Osteocyte (in vitro differentiated cells): ENCODE measurements around the gene MTRF1L. TPM values are rescaled to one million over a fixed set of nuclear protein-coding genes. Genes with fewer than 3 reads are reported as not detected.
A peak's percentile ranks its signal among the peaks of the same experiment; 100 is the strongest.

ENCODE experiments used
- DNase-seq: peaks from one replicate; pipeline ENCODE4 v3.0.0; 2021; ENCODE audit warnings: mixed read lengths; ENCODE audit not compliant: unreplicated experiment; ENCODE audit errors: extremely low spot score
- H3K27ac Mint-ChIP-seq: one replicate; pipeline ENCODE4 v1.8.0; 2021; ENCODE audit warnings: mild to moderate bottlenecking, mixed read lengths; ENCODE audit not compliant: unreplicated experiment
- H3K27me3 Mint-ChIP-seq: one replicate; pipeline ENCODE4 v1.8.0; 2021; ENCODE audit warnings: mixed read lengths; ENCODE audit not compliant: unreplicated experiment
- H3K36me3 Mint-ChIP-seq: one replicate; pipeline ENCODE4 v1.8.0; 2021; ENCODE audit warnings: mixed read lengths; ENCODE audit not compliant: unreplicated experiment
- H3K4me1 Mint-ChIP-seq: one replicate; pipeline ENCODE4 v1.8.0; 2021; ENCODE audit warnings: mixed read lengths; ENCODE audit not compliant: unreplicated experiment
- H3K4me3 Mint-ChIP-seq: one replicate; pipeline ENCODE4 v1.8.0; 2021; ENCODE audit warnings: mild to moderate bottlenecking, moderate library complexity, mixed read lengths; ENCODE audit not compliant: unreplicated experiment
- H3K9me3 Mint-ChIP-seq: one replicate; pipeline ENCODE4 v1.8.0; 2021; ENCODE audit warnings: mixed read lengths; ENCODE audit not compliant: unreplicated experiment
- total RNA-seq: library from RNA; stranded (reverse); gene quantifications from 2 replicates; pipeline ENCODE4 v1.2.1, GENCODE V29; 2021
- TF ChIP-seq, protein P1 (sequence below): fragments of 200-600 bp; sonication (generic); IDR thresholded peaks from 2 replicates; pipeline ENCODE4 v1.5.0; 2021; ENCODE audit warnings: antibody characterized with exemption, mild to moderate bottlenecking, moderate library complexity

Gene MTRF1L
- total RNA-seq, 1 donor from 2014 or later = 15.9 TPM

GRCh38 chr6:152957796-152958195 lies 44.7 kb downstream of the MTRF1L start:
- Mint-ChIP-seq H3K4me1 (peaks cover 2% of the 10 kb centered on the region), H3K27me3 (peaks cover 13% of the 10 kb centered on the region), H3K36me3 (no peaks in the 10 kb centered on the region), H3K27ac (no peak overlapping the region), H3K9me3 (no peaks in the 10 kb centered on the region), H3K4me3 (no peak overlapping the region)
- TF ChIP-seq, protein P1, sequence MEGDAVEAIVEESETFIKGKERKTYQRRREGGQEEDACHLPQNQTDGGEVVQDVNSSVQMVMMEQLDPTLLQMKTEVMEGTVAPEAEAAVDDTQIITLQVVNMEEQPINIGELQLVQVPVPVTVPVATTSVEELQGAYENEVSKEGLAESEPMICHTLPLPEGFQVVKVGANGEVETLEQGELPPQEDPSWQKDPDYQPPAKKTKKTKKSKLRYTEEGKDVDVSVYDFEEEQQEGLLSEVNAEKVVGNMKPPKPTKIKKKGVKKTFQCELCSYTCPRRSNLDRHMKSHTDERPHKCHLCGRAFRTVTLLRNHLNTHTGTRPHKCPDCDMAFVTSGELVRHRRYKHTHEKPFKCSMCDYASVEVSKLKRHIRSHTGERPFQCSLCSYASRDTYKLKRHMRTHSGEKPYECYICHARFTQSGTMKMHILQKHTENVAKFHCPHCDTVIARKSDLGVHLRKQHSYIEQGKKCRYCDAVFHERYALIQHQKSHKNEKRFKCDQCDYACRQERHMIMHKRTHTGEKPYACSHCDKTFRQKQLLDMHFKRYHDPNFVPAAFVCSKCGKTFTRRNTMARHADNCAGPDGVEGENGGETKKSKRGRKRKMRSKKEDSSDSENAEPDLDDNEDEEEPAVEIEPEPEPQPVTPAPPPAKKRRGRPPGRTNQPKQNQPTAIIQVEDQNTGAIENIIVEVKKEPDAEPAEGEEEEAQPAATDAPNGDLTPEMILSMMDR = no peak
- no peak for DNase-seq

GRCh38 chr6:152954443-152954842 lies 48.1 kb downstream of the MTRF1L start:
- TF ChIP-seq, protein P1 = no peak
- no peak overlapping the region for H3K4me3 Mint-ChIP-seq
- DNase-seq = no peak
- H3K36me3 Mint-ChIP-seq = no peaks in the 10 kb centered on the region
- H3K9me3 Mint-ChIP-seq = no peaks in the 10 kb centered on the region
- peaks cover 2% of the 10 kb centered on the region for H3K4me1 Mint-ChIP-seq
- H3K27ac Mint-ChIP-seq = no peak overlapping the region
- peaks cover 9% of the 10 kb centered on the region for H3K27me3 Mint-ChIP-seq

DNA sequence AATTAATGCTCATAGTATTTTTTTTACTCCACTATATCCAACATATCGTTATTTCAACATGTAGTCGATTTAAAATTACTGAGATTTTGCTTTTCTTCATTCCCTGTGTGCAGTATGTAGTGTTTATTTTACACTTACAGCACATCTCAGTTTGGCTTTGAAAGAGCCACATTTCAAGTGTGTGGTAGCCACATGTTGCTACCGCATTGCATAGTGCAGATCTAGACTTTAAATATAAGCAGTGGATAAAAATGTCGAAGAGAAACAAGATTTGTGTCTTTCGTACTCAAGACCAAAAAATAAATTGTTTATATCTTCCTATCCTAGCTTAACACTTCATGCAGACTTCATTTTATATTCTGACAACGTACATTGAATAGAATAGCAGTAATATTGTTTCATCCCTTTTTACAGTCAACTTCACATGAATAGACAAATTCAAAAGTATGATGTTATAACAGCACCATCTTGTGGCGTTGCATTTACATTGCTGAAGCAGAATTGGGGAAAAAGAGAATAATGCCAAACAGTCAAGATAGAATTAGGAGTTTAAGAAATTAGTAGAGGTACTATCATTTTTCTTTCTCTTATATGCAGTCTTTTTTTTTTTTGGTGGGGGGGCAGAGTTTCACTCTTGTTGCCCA lies 49.5 kb downstream of the MTRF1L start:
- Mint-ChIP-seq H3K4me1 (peaks cover 6% of the 10 kb centered on the region), H3K9me3 (no peaks in the 10 kb centered on the region), H3K4me3 (no peak overlapping the region), H3K27me3 (peaks cover 13% of the 10 kb centered on the region), H3K36me3 (no peaks in the 10 kb centered on the region), H3K27ac (no peak overlapping the region)
- no peak for DNase-seq
- TF ChIP-seq, protein P1 = peak; percentile 65

DNA sequence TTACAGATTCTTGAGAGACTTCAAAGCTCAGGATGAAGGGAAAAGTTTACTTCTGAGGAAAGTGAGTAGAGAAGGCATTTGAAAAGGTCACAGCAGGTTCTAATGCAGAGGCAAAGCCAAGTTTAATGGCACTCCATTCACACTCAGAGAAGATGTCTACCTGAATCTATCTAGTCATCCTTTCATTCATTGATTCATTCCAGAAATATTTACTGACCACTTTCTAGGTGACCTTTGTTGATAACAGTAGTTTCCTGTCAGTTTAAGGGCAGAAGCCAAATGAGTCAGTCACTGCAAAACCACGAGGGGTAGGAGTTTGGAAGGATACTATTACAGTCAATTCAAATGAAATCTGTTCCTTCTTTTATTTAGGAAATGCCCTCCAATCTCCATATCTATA lies 50.5 kb downstream of the MTRF1L start:
- peaks cover 8% of the 10 kb centered on the region for H3K4me1 Mint-ChIP-seq
- H3K27ac Mint-ChIP-seq = no peak overlapping the region
- H3K9me3 Mint-ChIP-seq = no peaks in the 10 kb centered on the region
- H3K4me3 Mint-ChIP-seq = no peak overlapping the region
- H3K27me3 Mint-ChIP-seq = peaks cover 21% of the 10 kb centered on the region
- TF ChIP-seq, protein P1 = no peak
- DNase-seq = no peak
- H3K36me3 Mint-ChIP-seq = no peaks in the 10 kb centered on the region

DNA sequence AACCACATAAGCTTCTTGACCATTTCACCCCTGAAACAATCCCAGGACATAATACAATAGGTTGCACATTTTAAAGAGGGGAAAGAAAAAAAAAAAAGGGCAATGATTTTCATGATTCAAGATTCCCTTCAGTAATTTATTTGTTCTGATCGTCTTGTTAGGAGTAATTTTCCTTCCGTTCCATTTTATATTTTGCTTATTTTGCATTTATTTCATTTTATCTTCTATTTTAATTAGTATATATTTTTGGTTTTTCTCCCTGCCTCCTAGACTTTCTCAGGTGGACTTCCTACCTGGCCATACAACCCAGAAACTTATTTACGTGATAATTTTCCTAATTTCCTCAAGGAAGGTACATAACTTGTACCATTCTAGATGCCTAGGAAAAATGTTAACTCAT lies 52.3 kb downstream of the MTRF1L start:
- H3K27ac Mint-ChIP-seq = no peak overlapping the region
- peaks cover 6% of the 10 kb centered on the region for H3K4me1 Mint-ChIP-seq
- no peak overlapping the region for H3K4me3 Mint-ChIP-seq
- no peaks in the 10 kb centered on the region for H3K36me3 Mint-ChIP-seq
- H3K27me3 Mint-ChIP-seq = peaks cover 33% of the 10 kb centered on the region
- DNase-seq = no peak
- TF ChIP-seq, protein P1 = no peak
- no peaks in the 10 kb centered on the region for H3K9me3 Mint-ChIP-seq
